Muscle of arm (tissue), 14 donors: ENCODE measurements around the gene HINT3. TPM values are rescaled to one million over a fixed set of nuclear protein-coding genes. Genes with fewer than 3 reads are reported as not detected.
"Not testable (repeated sequence)": the region's sequence is repeated elsewhere in the genome, so short reads cannot be mapped to it uniquely, and the experiment has no call there.

Source experiments
- DNase-seq: peaks from one replicate; pipeline ENCODE4 v3.0.0-alpha.2; 2013
- long read RNA-seq, 11 donors: transcript quantifications; one replicate each; lab custom pipeline, GENCODE V29; 2026
- polyA plus RNA-seq, 12 donors: library from polyadenylated mRNA; unstranded; fragments of 120-200 nt; gene quantifications; one replicate each; pipeline ENCODE4 v1.2.1, GENCODE V29; 2013; ENCODE audit not compliant: insufficient read length in 12 of 12

The HINT3 gene
- 10 to 100 TPM in 11 of 12 donors, not detected in 1; 18.3 to 43.7 (median 34.8) TPM for polyA plus RNA-seq
- long read RNA-seq, donor 1, transcript HINT3-201 (5 exons, 3,314 nt), result major isoform, 7 of 7 reads
- long read RNA-seq, donor 1, partial matches to known transcripts, result 0 of 7 reads
- long read RNA-seq, donor 1, other reads (novel, unspliced or antisense), result 0 of 7 reads
- long read RNA-seq, donor 2, transcript HINT3-201 (5 exons, 3,314 nt), result major isoform, 13 of 21 reads
- long read RNA-seq, donor 2, partial matches to known transcripts, result 8 of 21 reads
- long read RNA-seq, donor 2, other reads (novel, unspliced or antisense), result 0 of 21 reads
- long read RNA-seq, donor 3, transcript HINT3-201 (5 exons, 3,314 nt), result major isoform, 6 of 20 reads
- long read RNA-seq, donor 3, partial matches to known transcripts, result 14 of 20 reads
- long read RNA-seq, donor 3, other reads (novel, unspliced or antisense), result 0 of 20 reads
- long read RNA-seq, donor 4, transcript HINT3-201 (5 exons, 3,314 nt), result major isoform, 7 of 7 reads
- long read RNA-seq, donor 4, partial matches to known transcripts, result 0 of 7 reads
- long read RNA-seq, donor 4, other reads (novel, unspliced or antisense), result 0 of 7 reads
- long read RNA-seq, donor 5, transcript HINT3-201 (5 exons, 3,314 nt), result major isoform, 12 of 69 reads
- long read RNA-seq, donor 5, partial matches to known transcripts, result 57 of 69 reads
- long read RNA-seq, donor 5, other reads (novel, unspliced or antisense), result 0 of 69 reads
- long read RNA-seq, donor 6, transcript HINT3-201 (5 exons, 3,314 nt), result major isoform, 11 of 17 reads
- long read RNA-seq, donor 6, partial matches to known transcripts, result 6 of 17 reads
- long read RNA-seq, donor 6, other reads (novel, unspliced or antisense), result 0 of 17 reads
- long read RNA-seq, donor 7, partial matches to known transcripts, result 9 of 11 reads
- long read RNA-seq, donor 7, other reads (novel, unspliced or antisense), result 0 of 11 reads
- long read RNA-seq, donor 8, transcript HINT3-201 (5 exons, 3,314 nt), result major isoform, 11 of 22 reads
- long read RNA-seq, donor 8, partial matches to known transcripts, result 11 of 22 reads
- long read RNA-seq, donor 8, other reads (novel, unspliced or antisense), result 0 of 22 reads
- long read RNA-seq, donor 9, partial matches to known transcripts, result 0 of 3 reads
- long read RNA-seq, donor 9, other reads (novel, unspliced or antisense), result 0 of 3 reads
- long read RNA-seq, donor 10, transcript HINT3-201 (5 exons, 3,314 nt), result major isoform, 10 of 10 reads
- long read RNA-seq, donor 10, partial matches to known transcripts, result 0 of 10 reads
- long read RNA-seq, donor 10, other reads (novel, unspliced or antisense), result 0 of 10 reads
- long read RNA-seq, donor 11, transcript HINT3-201 (5 exons, 3,314 nt), result major isoform, 5 of 11 reads
- long read RNA-seq, donor 11, partial matches to known transcripts, result 6 of 11 reads
- long read RNA-seq, donor 11, other reads (novel, unspliced or antisense), result 0 of 11 reads

- peak; percentile 99 for DNase-seq
Observed at GRCh38 chr6:125956506-125957390, at the start of gene HINT3. Gene HINT3 (plus strand): TSS chr6:125956770. CDS start chr6:125956978, 208 bp downstream.

GRCh38 chr6:125910527-125910926 lies 46.0 kb upstream of the HINT3 start:
- DNase-seq, result no peak

- not testable (repeated sequence) for DNase-seq
Observed at GRCh38 chr6:125911051-125911451, 45.5 kb upstream of the HINT3 start.

GRCh38 chr6:125912430-125912829 lies 44.1 kb upstream of the HINT3 start:
- DNase-seq, result not testable (repeated sequence)

- no peak for DNase-seq
Observed at GRCh38 chr6:125913145-125913544, 43.4 kb upstream of the HINT3 start.

- DNase-seq, result no peak
Observed at GRCh38 chr6:125913864-125914351, 42.7 kb upstream of the HINT3 start.

GRCh38 chr6:125918230-125918629 lies 38.3 kb upstream of the HINT3 start:
- peak; percentile 12 for DNase-seq

GRCh38 chr6:125918681-125919566 lies 37.6 kb upstream of the HINT3 start:
- DNase-seq, result peak; percentile 60

GRCh38 chr6:125919618-125920017 lies 37.0 kb upstream of the HINT3 start:
- DNase-seq, result no peak

- no peak for DNase-seq
Observed at GRCh38 chr6:125922322-125922860, 34.2 kb upstream of the HINT3 start.

GRCh38 chr6:125923366-125923877 lies 33.1 kb upstream of the HINT3 start:
- no peak for DNase-seq

- DNase-seq, result no peak
Observed at GRCh38 chr6:125924169-125924568, 32.4 kb upstream of the HINT3 start.

- DNase-seq, result no peak
Observed at GRCh38 chr6:125924697-125925358, 31.7 kb upstream of the HINT3 start.

GRCh38 chr6:125926711-125927110 lies 29.9 kb upstream of the HINT3 start:
- DNase-seq, result no peak

GRCh38 chr6:125927761-125928160 lies 28.8 kb upstream of the HINT3 start:
- DNase-seq, result no peak

GRCh38 chr6:125930765-125931418 lies 25.7 kb upstream of the HINT3 start:
- no peak for DNase-seq

- no peak for DNase-seq
Observed at GRCh38 chr6:125931733-125932450, 24.7 kb upstream of the HINT3 start.
